Effector memory CD4-positive, alpha-beta T cell (primary cell): ENCODE results near the gene NIPSNAP3A.

ENCODE experiments used
- DNase-seq, 3 donors: peaks; one replicate each; pipeline ENCODE4 v3.0.0-alpha.2; 2020
- H3K27ac ChIP-seq: 2 replicates; pipeline ENCODE4 v1.7.0; 2013; ENCODE audit warnings: mild to moderate bottlenecking, low read length, moderate library complexity; ENCODE audit not compliant: insufficient read depth, poor library complexity, severe bottlenecking
- H3K27me3 ChIP-seq: replicated peaks from 2 replicates; pipeline ENCODE4 v1.7.0; 2013; ENCODE audit warnings: mild to moderate bottlenecking, low read length; ENCODE audit not compliant: insufficient read depth, control insufficient read depth, poor library complexity, severe bottlenecking
- H3K36me3 ChIP-seq: 2 replicates; pipeline ENCODE4 v1.7.0; 2013; ENCODE audit warnings: mild to moderate bottlenecking, low read length, moderate library complexity; ENCODE audit not compliant: control insufficient read depth, insufficient read depth
- H3K4me1 ChIP-seq: 2 replicates; pipeline ENCODE4 v1.7.0; 2013; ENCODE audit warnings: low read length, mild to moderate bottlenecking; ENCODE audit not compliant: control insufficient read depth, insufficient read depth, poor library complexity, severe bottlenecking
- H3K4me3 ChIP-seq: 2 replicates; pipeline ENCODE4 v1.7.0; 2013; ENCODE audit warnings: low read length, low read depth, mild to moderate bottlenecking; ENCODE audit not compliant: insufficient read depth, poor library complexity, severe bottlenecking
- H3K9me3 ChIP-seq: 2 replicates; pipeline ENCODE4 v1.7.0; 2013; ENCODE audit warnings: mild to moderate bottlenecking, low read length, moderate library complexity; ENCODE audit not compliant: control insufficient read depth

Gene NIPSNAP3A

DNA sequence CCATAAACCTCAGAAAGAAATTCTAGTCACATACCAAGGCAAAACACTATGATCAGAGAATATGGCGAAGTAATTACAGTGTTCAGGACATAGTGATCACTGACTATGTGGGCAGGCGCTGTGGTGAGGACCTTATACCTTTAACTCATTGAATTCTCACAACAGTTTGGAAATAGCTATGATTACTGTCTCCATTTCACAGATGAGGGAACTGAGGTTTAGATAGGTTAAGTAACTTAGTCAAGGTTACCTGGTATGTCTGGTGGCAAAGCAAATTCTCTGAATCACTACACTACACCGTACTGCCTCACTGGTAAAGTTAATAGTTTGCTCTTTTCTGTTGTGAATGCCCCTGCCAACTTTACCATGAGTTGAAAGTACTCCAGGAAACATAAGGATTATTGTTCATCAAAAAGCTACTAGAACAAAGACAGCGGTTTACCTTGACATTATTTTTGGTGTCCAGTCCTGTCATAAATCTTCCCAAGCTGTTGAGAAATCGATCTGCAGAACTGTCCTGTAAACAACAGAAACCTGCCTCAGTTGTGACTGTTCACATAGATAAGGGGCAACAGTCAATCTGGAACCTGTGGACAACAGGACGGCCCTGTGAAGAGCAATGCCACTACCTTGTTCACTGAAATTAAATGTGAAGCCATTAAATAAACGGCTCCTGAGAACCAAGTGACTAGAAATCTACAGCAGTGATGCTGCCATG, 52.7 kb downstream of the NIPSNAP3A start:
- Histone ChIP-seq H3K36me3 (peaks cover 26% of the 10 kb centered on the region), H3K4me3 (no peak overlapping the region), H3K9me3 (no peaks in the 10 kb centered on the region), H3K4me1 (no peaks in the 10 kb centered on the region), H3K27ac (no peak overlapping the region), H3K27me3 (no peaks in the 10 kb centered on the region)
- no peak for DNase-seq

DNA sequence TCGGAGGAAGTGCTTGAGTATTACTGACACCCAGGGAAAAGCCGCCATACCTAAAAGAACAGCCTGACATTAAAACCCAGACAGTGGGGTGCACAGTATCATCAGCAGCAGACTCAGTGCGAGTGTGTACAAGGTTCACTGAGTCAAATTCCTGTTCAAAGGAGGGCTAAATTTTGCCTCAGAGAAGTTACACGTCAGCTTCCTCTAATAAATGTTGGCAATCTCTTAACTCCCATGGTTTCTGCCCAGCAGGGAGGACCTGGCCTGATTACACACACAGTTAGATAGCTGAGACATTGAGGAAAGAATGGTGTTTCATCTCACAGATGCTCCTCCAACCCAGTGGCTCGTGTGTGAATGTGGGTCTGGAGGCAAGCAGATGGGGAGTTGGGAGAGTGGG, 54.6 kb downstream of the NIPSNAP3A start:
- Histone ChIP-seq H3K4me1 (no peaks in the 10 kb centered on the region), H3K4me3 (no peak overlapping the region), H3K36me3 (peaks cover 26% of the 10 kb centered on the region), H3K27me3 (no peaks in the 10 kb centered on the region), H3K9me3 (no peaks in the 10 kb centered on the region), H3K27ac (no peak overlapping the region)
- no peak for DNase-seq

DNA sequence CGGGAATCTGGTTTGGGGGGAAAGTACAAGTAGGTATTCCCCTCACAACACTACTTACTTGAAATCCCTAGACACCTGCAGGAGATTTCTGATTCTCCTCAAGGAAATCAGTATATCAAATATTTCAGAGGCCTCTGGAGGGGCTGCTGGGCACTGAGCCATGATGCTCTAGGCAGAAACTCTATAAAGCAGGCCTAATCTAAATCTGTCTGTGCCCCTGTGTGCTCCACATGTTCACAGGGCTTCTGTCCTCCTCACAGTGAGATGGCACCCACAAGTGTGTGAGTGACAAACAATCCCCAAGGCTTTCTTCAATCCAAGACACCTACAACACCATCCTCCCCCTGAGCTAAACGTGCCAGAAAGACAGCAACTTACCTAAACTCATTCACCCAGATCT, 55.4 kb downstream of the NIPSNAP3A start:
- Histone ChIP-seq H3K9me3 (no peaks in the 10 kb centered on the region), H3K27ac (no peak overlapping the region), H3K27me3 (no peaks in the 10 kb centered on the region), H3K4me1 (no peaks in the 10 kb centered on the region), H3K36me3 (peaks cover 26% of the 10 kb centered on the region), H3K4me3 (no peak overlapping the region)
- DNase-seq = no peak

DNA sequence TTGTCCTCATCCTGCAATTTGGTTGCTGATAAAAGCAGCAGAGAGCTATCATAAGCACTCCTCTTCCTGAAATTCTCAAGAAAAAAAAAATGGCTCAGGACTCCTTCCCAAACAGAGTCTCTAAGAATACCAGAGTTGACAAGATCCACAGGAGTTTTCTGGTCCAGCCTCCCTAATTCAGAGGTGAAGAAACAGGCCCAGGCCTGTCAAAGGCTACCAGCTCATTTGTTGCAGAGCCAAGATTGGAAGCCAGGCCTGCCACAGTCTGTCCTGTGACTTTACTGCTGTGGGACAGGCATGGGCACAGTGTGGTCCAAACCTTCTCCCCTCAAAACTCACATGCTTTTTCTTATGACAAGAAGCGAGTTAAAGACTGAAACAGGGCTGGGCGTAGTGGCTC, 58.0 kb downstream of the NIPSNAP3A start:
- no peaks in the 10 kb centered on the region for H3K27me3 ChIP-seq

DNA sequence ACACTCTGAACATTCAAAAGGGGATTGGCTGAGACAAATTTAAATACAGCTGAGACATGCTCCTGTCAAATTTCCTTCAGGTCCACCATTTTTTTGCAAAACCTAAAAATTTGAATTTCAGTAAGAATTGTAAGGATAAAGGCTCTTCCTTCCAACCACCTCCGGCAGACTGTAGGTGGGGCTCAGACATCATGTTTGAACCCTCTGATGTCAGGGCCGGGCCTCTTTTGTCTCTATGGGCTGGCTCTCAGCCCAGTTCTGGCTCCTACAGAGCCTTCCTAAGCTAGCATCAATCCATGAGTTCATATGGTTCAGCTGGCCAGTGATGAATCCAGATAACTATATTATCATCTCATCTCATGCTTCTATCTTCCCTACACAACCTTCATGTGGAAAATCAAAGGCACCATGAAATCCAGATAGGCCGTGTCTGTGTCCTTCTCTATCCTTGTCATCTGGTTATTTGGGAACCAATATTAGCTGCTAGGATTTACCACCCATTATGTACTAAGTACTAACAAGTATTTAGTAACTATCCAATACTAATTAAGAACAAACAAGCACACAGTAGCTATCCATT, 60.6 kb downstream of the NIPSNAP3A start:
- Histone ChIP-seq H3K36me3 (peaks cover 15% of the 10 kb centered on the region), H3K9me3 (no peaks in the 10 kb centered on the region), H3K27me3 (no peaks in the 10 kb centered on the region), H3K4me1 (no peaks in the 10 kb centered on the region), H3K27ac (no peak overlapping the region), H3K4me3 (no peak overlapping the region)
- no peak for DNase-seq

More for the DNA sequence above, 58.0 kb downstream of the NIPSNAP3A start:
- H3K27ac ChIP-seq = no peak overlapping the region
- no peak overlapping the region for H3K4me3 ChIP-seq
- no peak for DNase-seq
- H3K4me1 ChIP-seq = no peaks in the 10 kb centered on the region
- peaks cover 25% of the 10 kb centered on the region for H3K36me3 ChIP-seq
- no peaks in the 10 kb centered on the region for H3K9me3 ChIP-seq
